Upper lobe of right lung (tissue), 1 donor: ENCODE data around the gene CMSS1. TPM values are rescaled to one million over a fixed set of nuclear protein-coding genes. Genes with fewer than 3 reads are reported as not detected.

Source experiments
- ATAC-seq: fragments of 200-7000 bp; cut with Tn5 transposase; one replicate; pipeline ENCODE4 v1.9.1; 2020; ENCODE audit warnings: mild to moderate bottlenecking, moderate library complexity
- DNase-seq: peaks from one replicate; pipeline ENCODE4 v3.0.0-alpha.2; 2020
- H3K27ac ChIP-seq: fragments of 200-600 bp; one replicate; pipeline ENCODE4 v1.8.0; 2022
- H3K27me3 ChIP-seq: fragments of 200-600 bp; one replicate; pipeline ENCODE4 v1.8.0; 2022; ENCODE audit warnings: mild to moderate bottlenecking
- H3K36me3 ChIP-seq: fragments of 200-600 bp; one replicate; pipeline ENCODE4 v1.8.0; 2022
- H3K4me1 ChIP-seq: fragments of 200-600 bp; one replicate; pipeline ENCODE4 v1.8.0; 2022
- H3K4me3 ChIP-seq: fragments of 200-600 bp; one replicate; pipeline ENCODE4 v1.8.0; 2022; ENCODE audit warnings: mild to moderate bottlenecking
- H3K9me3 ChIP-seq: fragments of 200-600 bp; one replicate; pipeline ENCODE4 v1.8.0; 2022
- CTCF ChIP-seq: fragments of 200-600 bp; IDR thresholded peaks from one replicate; pipeline ENCODE4 v1.8.0; 2022; ENCODE audit warnings: antibody characterized with exemption
- intact Hi-C: fragments of 100-400 bp; cut with DNase I; formaldehyde crosslinking; loops from one replicate; pipeline ENCODE4 v1.11.0; 2022
- total RNA-seq: library from RNA; stranded (reverse); fragmentation: NEBNext Ultra II Directional; extraction: Animal tissue kit (Norgen Biotek cat#: 25700); gene quantifications from one replicate; pipeline ENCODE4 v1.2.1, GENCODE V29; 2021
- donor health status: DM: no; HTN: yes; CAD: no; lungs with severe emphysema.

Gene CMSS1
- total RNA-seq, 1 donor from 2014 or later, result 20.6 TPM

- no peak for TF ChIP-seq CTCF
- Histone ChIP-seq H3K27ac (no peak overlapping the region), H3K36me3 (no peaks in the 10 kb centered on the region), H3K4me1 (no peaks in the 10 kb centered on the region), H3K27me3 (no peaks in the 10 kb centered on the region), H3K9me3 (no peaks in the 10 kb centered on the region), H3K4me3 (no peak overlapping the region)
- intact Hi-C loops, result no loop called here
- ATAC-seq (peak; percentile 29), DNase-seq (no peak)
Measured at GRCh38 chr3:100136921-100137320, 319.3 kb downstream of the CMSS1 start.

GRCh38 chr3:100140976-100141375 lies 323.3 kb downstream of the CMSS1 start:
- H3K4me3 ChIP-seq, result no peak overlapping the region
- H3K9me3 ChIP-seq, result peaks cover 7% of the 10 kb centered on the region
- ATAC-seq (no peak), DNase-seq (no peak)
- no peak overlapping the region for H3K27ac ChIP-seq
- intact Hi-C loops, result no loop called here
- H3K36me3 ChIP-seq, result no peaks in the 10 kb centered on the region
- no peaks in the 10 kb centered on the region for H3K27me3 ChIP-seq
- TF ChIP-seq CTCF, result no peak
- no peaks in the 10 kb centered on the region for H3K4me1 ChIP-seq

GRCh38 chr3:100141586-100141985 lies 323.9 kb downstream of the CMSS1 start:
- DNase-seq (no peak), ATAC-seq (no peak)
- H3K9me3 ChIP-seq, result peaks cover 7% of the 10 kb centered on the region
- no peaks in the 10 kb centered on the region for H3K27me3 ChIP-seq
- intact Hi-C loops, result no loop called here
- no peak overlapping the region for H3K4me3 ChIP-seq
- H3K36me3 ChIP-seq, result no peaks in the 10 kb centered on the region
- H3K4me1 ChIP-seq, result no peaks in the 10 kb centered on the region
- no peak for TF ChIP-seq CTCF
- no peak overlapping the region for H3K27ac ChIP-seq

GRCh38 chr3:100144255-100144866 lies 326.7 kb downstream of the CMSS1 start:
- ATAC-seq (no peak), DNase-seq (no peak)
- Histone ChIP-seq H3K4me3 (no peak overlapping the region), H3K36me3 (no peaks in the 10 kb centered on the region), H3K27me3 (no peaks in the 10 kb centered on the region), H3K4me1 (no peaks in the 10 kb centered on the region), H3K27ac (no peak overlapping the region), H3K9me3 (peaks cover 7% of the 10 kb centered on the region)
- TF ChIP-seq CTCF, result no peak
- intact Hi-C loops, result no loop called here

- Histone ChIP-seq H3K27me3 (no peaks in the 10 kb centered on the region), H3K9me3 (no peaks in the 10 kb centered on the region), H3K27ac (no peak overlapping the region), H3K4me1 (no peaks in the 10 kb centered on the region), H3K36me3 (no peaks in the 10 kb centered on the region), H3K4me3 (no peak overlapping the region)
- no peak for DNase-seq
- intact Hi-C loops, result no loop called here
- TF ChIP-seq CTCF, result no peak
- ATAC-seq, result no peak
Measured at GRCh38 chr3:100149130-100149529, 331.5 kb downstream of the CMSS1 start.
